Right lobe of liver (tissue), 6 donors: ENCODE results near the gene P2RY13. TPM values are rescaled to one million over a fixed set of nuclear protein-coding genes. Genes with fewer than 3 reads are reported as not detected.
A peak's percentile ranks its signal among the peaks of the same experiment; 100 is the strongest.

ENCODE experiments used
- ATAC-seq, 4 donors: fragments of 200-7000 bp; cut with Tn5 transposase; one replicate each; pipeline ENCODE4 v1.9.1; 2020; ENCODE audit warnings: mild to moderate bottlenecking in 4 of 4, moderate library complexity in 4 of 4
- DNase-seq, 3 donors: peaks; one replicate each; pipeline ENCODE4 v3.0.0-alpha.2; 2020
- H3K27ac ChIP-seq, 3 donors: fragments of 200-600 bp; one replicate each; pipeline ENCODE4 v1.8.0; 2022
- H3K27me3 ChIP-seq, 2 donors: fragments of 200-600 bp; one replicate each; pipeline ENCODE4 v1.8.0; 2022
- H3K36me3 ChIP-seq, 4 donors: fragments of 200-600 bp; sonication (generic) in 1 of 4; one replicate each; pipeline versions ENCODE4 v1.5.1 to v1.8.0; 2017 to 2022; ENCODE audit warnings: control low read depth in 1 of 4
- H3K4me1 ChIP-seq, 4 donors: fragments of 200-600 bp; sonication (generic) in 1 of 4; one replicate each; pipeline versions ENCODE4 v1.5.1 to v1.8.0; 2017 to 2022; ENCODE audit warnings: control low read depth in 1 of 4
- H3K4me3 ChIP-seq, 3 donors: fragments of 200-600 bp; one replicate each; pipeline ENCODE4 v1.8.0; 2022
- H3K9me3 ChIP-seq, 4 donors: fragments of 200-600 bp; sonication (generic) in 1 of 4; one replicate each; pipeline versions ENCODE4 v1.5.1 to v1.8.0; 2017 to 2022; ENCODE audit warnings: control low read depth in 1 of 4
- CTCF ChIP-seq, 4 donors: fragments of 200-600 bp in 3 of 4; fragments of 450-650 bp in 1 of 4; IDR thresholded peaks; one replicate each; pipeline versions ENCODE4 v1.5.1 to v1.8.0; 2016 to 2022; ENCODE audit warnings: antibody characterized with exemption in 4 of 4, mild to moderate bottlenecking in 2 of 4
- POLR2A ChIP-seq: fragments of 450-650 bp; IDR thresholded peaks from one replicate; pipeline ENCODE4 v1.6.1; 2017; ENCODE audit warnings: antibody characterized with exemption, mild to moderate bottlenecking
- WGBS: methylation state at CpG from one replicate; pipeline ENCODE4 v1.1.6; 2018; ENCODE audit warnings: low coverage, low lambda C conversion rate; ENCODE audit not compliant: insufficient coverage; ENCODE audit errors: missing lambda C conversion rate; 5-methylcytosine and 5-hydroxymethylcytosine counted together
- intact Hi-C, 2 donors: fragments of 100-400 bp; cut with DNase I; formaldehyde crosslinking; loops; one replicate each; pipeline versions ENCODE4 v1.11.2 to v1.14.1; 2022
- total RNA-seq, 6 experiments: library from RNA; depleted of rRNA in 2 of 6; stranded (reverse); fragments of >200 nt in 2 of 6; fragmentation: NEBNext Ultra II Directional in 3 of 6; extraction: Animal tissue kit (Norgen Biotek cat#: 25700) in 3 of 6; gene quantifications; one replicate each; pipeline versions ENCODE4 v1.1.0 to v1.2.4, GENCODE V29; 2016 to 2023
- donor health status: DM: no; HTN: yes; CAD: no.
- donor health status: DM: no; HTN: no; CAD: no.
- donor health status: DM: no; HTN: no; CAD: no.
- donor health status: DM: no; HTN: yes; CAD: no.
- donor health status: DM: no; HTN: yes; CAD: no.

P2RY13 gene
- total RNA-seq, 6 experiments from 2014 or later, result 0.95 to 4.8 (median 1.9) TPM

- peaks cover 0 to 4% (median 0%) of the 10 kb centered on the region in 4 donors for H3K9me3 ChIP-seq
- no peaks in the 10 kb centered on the region for H3K4me1 ChIP-seq
- ATAC-seq (no peak), DNase-seq (no peak)
- WGBS, result 62% methylated on average over 6 of the region's 6 CpGs
- no peaks in the 10 kb centered on the region for H3K27me3 ChIP-seq
- intact Hi-C loops, result no loop called here
- H3K4me3 ChIP-seq, result no peak overlapping the region
- H3K36me3 ChIP-seq, result no peaks in the 10 kb centered on the region
- H3K27ac ChIP-seq, result no peak overlapping the region
- TF ChIP-seq CTCF (IDR thresholded peaks at IDR 0.05) (no peak), POLR2A (no peak)
Observed at GRCh38 chr3:151293127-151293526, 36.2 kb downstream of the P2RY13 start.

- Histone ChIP-seq H3K27ac (no peak overlapping the region), H3K9me3 (peaks cover 0 to 4% (median 0%) of the 10 kb centered on the region in 4 donors), H3K4me3 (no peak overlapping the region), H3K4me1 (no peaks in the 10 kb centered on the region), H3K36me3 (no peaks in the 10 kb centered on the region), H3K27me3 (no peaks in the 10 kb centered on the region)
- TF ChIP-seq CTCF (IDR thresholded peaks at IDR 0.05), result peak; percentile 14 to 39 (median 26)
- TF ChIP-seq POLR2A, result no peak
- DNase-seq (no peak), ATAC-seq (peak in 1 of 4 donors; percentile 39)
- WGBS, result 34% methylated on average over 3 of the region's 3 CpGs
- intact Hi-C loops, result no loop called here
Observed at GRCh38 chr3:151290673-151291072, 38.7 kb downstream of the P2RY13 start.

- no peaks in the 10 kb centered on the region for H3K27me3 ChIP-seq
- no peak overlapping the region for H3K27ac ChIP-seq
- H3K9me3 ChIP-seq, result peaks cover 0 to 4% (median 0%) of the 10 kb centered on the region in 4 donors
- no peak overlapping the region for H3K4me3 ChIP-seq
- H3K36me3 ChIP-seq, result no peaks in the 10 kb centered on the region
- TF ChIP-seq POLR2A (no peak), CTCF (IDR thresholded peaks at IDR 0.05) (no peak)
- ATAC-seq, result no peak
- intact Hi-C loops, result loop anchor here in 1 of 2 donors (10.0 kb wide), 1 partner anchor 125 kb away; no protein-coding TSS in a partner anchor
- 70% methylated on average over 3 of the region's 3 CpGs for WGBS
- H3K4me1 ChIP-seq, result no peaks in the 10 kb centered on the region
- DNase-seq, result no peak
Observed at GRCh38 chr3:151289445-151289844, 39.9 kb downstream of the P2RY13 start.

- no peak for ATAC-seq
- no peak overlapping the region for H3K27ac ChIP-seq
- no peak overlapping the region for H3K4me3 ChIP-seq
- H3K27me3 ChIP-seq, result no peaks in the 10 kb centered on the region
- no peaks in the 10 kb centered on the region for H3K36me3 ChIP-seq
- no peaks in the 10 kb centered on the region for H3K4me1 ChIP-seq
- 29% methylated on average over 1 of the region's 1 CpG for WGBS
- H3K9me3 ChIP-seq, result peaks cover 0 to 3% (median 0%) of the 10 kb centered on the region in 4 donors
- DNase-seq, result no peak
- TF ChIP-seq POLR2A, result no peak
- TF ChIP-seq CTCF (IDR thresholded peaks at IDR 0.05), result no peak
- intact Hi-C loops, result loop anchor here in 1 of 2 donors (10.0 kb wide), 1 partner anchor 121 kb away; no protein-coding TSS in a partner anchor
Observed at GRCh38 chr3:151285940-151286339, 43.4 kb downstream of the P2RY13 start.
